Smooth muscle cell (in vitro differentiated cells): ENCODE results near the gene INTS6. TPM values are rescaled to one million over a fixed set of nuclear protein-coding genes. Genes with fewer than 3 reads are reported as not detected.

Experiments
- DNase-seq: peaks from one replicate; lab custom pipeline; 2025; ENCODE audit not compliant: unreplicated experiment; lab: John Stamatoyannopoulos, UW
- H2AFZ ChIP-seq: fragments of 200-600 bp; sonication (generic); 2 replicates; pipeline ENCODE4 v1.6.0; 2016; ENCODE audit warnings: antibody characterized with exemption, low read depth, mild to moderate bottlenecking
- H3F3A ChIP-seq: fragments of 200-600 bp; sonication (generic); 2 replicates; pipeline ENCODE4 v1.6.0; 2017; ENCODE audit warnings: antibody characterized with exemption, low read depth
- H3K27ac ChIP-seq: fragments of 200-600 bp; sonication (generic); 2 replicates; pipeline ENCODE4 v1.5.1; 2016; ENCODE audit warnings: low read depth, mild to moderate bottlenecking
- H3K27me3 ChIP-seq: fragments of 200-600 bp; sonication (generic); 2 replicates; pipeline ENCODE4 v1.6.1; 2016; ENCODE audit warnings: low read depth, mild to moderate bottlenecking
- H3K36me3 ChIP-seq: fragments of 200-600 bp; sonication (generic); 2 replicates; pipeline ENCODE4 v1.5.1; 2016; ENCODE audit warnings: low read depth
- H3K4me1 ChIP-seq: fragments of 200-600 bp; sonication (generic); 2 replicates; pipeline ENCODE4 v1.5.1; 2016; ENCODE audit warnings: low read depth
- H3K4me2 ChIP-seq: fragments of 200-600 bp; sonication (generic); 2 replicates; pipeline ENCODE4 v1.6.0; 2016; ENCODE audit warnings: mild to moderate bottlenecking
- H3K4me3 ChIP-seq: fragments of 200-600 bp; sonication (generic); 2 replicates; pipeline ENCODE4 v1.5.1; 2016; ENCODE audit warnings: mild to moderate bottlenecking
- H3K79me2 ChIP-seq: fragments of 200-600 bp; sonication (generic); 2 replicates; pipeline ENCODE4 v1.6.0; 2016; ENCODE audit warnings: low read depth, mild to moderate bottlenecking
- H3K9ac ChIP-seq: fragments of 200-600 bp; sonication (generic); 2 replicates; pipeline ENCODE4 v1.6.0; 2016; ENCODE audit warnings: low read depth
- H3K9me3 ChIP-seq: fragments of 200-600 bp; sonication (generic); replicated peaks from 2 replicates; pipeline ENCODE4 v1.5.1; 2016; ENCODE audit warnings: low read depth
- H4K20me1 ChIP-seq: fragments of 200-600 bp; sonication (generic); 2 replicates; pipeline ENCODE4 v1.6.0; 2016; ENCODE audit warnings: low read depth
- WGBS: methylation state at CpG from one replicate; pipeline ENCODE4 v1.1.7; 2016; ENCODE audit warnings: low lambda C conversion rate; 5-methylcytosine and 5-hydroxymethylcytosine counted together
- polyA plus RNA-seq: library from polyadenylated mRNA; unstranded; fragments of >200 nt; fragmentation: Nextera tagmentation; extraction: Ambion mirVana; gene quantifications from 2 replicates; pipeline ENCODE4 v1.2.1, GENCODE V29; 2016
- total RNA-seq: library from RNA; depleted of rRNA; stranded (reverse); fragments of >200 nt; gene quantifications from 2 replicates; pipeline ENCODE4 v1.2.3, GENCODE V29; 2014
- TF ChIP-seq, protein P1 (sequence below): fragments of 200-600 bp; sonication (generic); IDR thresholded peaks from 2 replicates; pipeline ENCODE4 v1.5.1; 2017; ENCODE audit warnings: borderline replicate concordance, mild to moderate bottlenecking, antibody characterized with exemption; ENCODE audit not compliant: insufficient read depth, poor library complexity, severe bottlenecking

Gene INTS6
- total and polyA plus RNA-seq, 2 experiments from 2014 or later, result 22.5 to 51.6 TPM

DNA sequence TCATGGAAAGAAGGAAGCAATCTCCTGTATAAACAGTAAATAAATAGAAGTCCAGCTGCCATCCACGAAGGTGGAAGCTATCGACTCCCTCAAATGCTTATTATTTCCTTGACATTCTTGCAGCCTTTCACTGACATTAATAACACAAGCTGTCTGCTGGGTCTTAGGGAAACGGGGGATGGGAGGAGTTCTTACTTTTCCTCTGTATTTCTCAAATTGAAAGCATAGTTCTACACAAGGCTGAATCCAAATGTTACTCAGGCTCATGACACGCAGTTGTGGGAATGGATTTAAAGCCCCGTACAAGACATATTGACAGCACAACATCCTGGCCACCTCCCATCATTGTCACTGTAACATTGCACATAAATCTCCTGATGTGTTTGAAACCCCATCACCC is 109.4 kb downstream of the INTS6 start:
- no peak overlapping the region for H3K9ac ChIP-seq
- H2AFZ ChIP-seq, result no peak overlapping the region
- no peaks in the 10 kb centered on the region for H3K79me2 ChIP-seq
- H3F3A ChIP-seq, result no peaks in the 10 kb centered on the region
- H3K4me2 ChIP-seq, result no peak overlapping the region
- H3K27me3 ChIP-seq, result no peaks in the 10 kb centered on the region
- no peak for DNase-seq
- no peaks in the 10 kb centered on the region for H3K9me3 ChIP-seq
- no peaks in the 10 kb centered on the region for H3K4me1 ChIP-seq
- 93% methylated on average over 5 of the region's 5 CpGs for WGBS
- H3K36me3 ChIP-seq, result no peaks in the 10 kb centered on the region
- H3K4me3 ChIP-seq, result no peak overlapping the region
- TF ChIP-seq, protein P1, sequence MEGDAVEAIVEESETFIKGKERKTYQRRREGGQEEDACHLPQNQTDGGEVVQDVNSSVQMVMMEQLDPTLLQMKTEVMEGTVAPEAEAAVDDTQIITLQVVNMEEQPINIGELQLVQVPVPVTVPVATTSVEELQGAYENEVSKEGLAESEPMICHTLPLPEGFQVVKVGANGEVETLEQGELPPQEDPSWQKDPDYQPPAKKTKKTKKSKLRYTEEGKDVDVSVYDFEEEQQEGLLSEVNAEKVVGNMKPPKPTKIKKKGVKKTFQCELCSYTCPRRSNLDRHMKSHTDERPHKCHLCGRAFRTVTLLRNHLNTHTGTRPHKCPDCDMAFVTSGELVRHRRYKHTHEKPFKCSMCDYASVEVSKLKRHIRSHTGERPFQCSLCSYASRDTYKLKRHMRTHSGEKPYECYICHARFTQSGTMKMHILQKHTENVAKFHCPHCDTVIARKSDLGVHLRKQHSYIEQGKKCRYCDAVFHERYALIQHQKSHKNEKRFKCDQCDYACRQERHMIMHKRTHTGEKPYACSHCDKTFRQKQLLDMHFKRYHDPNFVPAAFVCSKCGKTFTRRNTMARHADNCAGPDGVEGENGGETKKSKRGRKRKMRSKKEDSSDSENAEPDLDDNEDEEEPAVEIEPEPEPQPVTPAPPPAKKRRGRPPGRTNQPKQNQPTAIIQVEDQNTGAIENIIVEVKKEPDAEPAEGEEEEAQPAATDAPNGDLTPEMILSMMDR, result no peak
- H3K27ac ChIP-seq, result no peak overlapping the region
- no peaks in the 10 kb centered on the region for H4K20me1 ChIP-seq

DNA sequence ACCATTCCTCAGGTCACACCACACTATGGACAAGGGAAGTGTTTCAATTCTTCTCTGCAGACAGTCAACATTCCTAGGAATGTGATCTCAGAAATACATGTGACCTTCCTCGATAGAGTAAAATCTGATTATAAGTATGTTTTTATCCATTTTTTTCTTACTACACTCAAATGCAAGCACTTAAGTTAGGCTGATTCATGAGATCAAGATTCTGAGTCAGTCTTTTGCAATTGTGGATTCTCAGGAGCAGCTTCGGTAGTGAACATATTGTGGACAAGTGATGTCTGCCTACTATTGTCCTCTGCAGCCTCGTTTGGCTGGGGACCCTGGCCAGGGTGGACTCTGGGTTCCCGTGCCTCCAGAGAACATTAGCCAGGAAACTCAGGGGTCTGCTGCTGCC is 110.1 kb downstream of the INTS6 start:
- Histone ChIP-seq H2AFZ (no peak overlapping the region), H3K9ac (no peak overlapping the region), H3F3A (no peaks in the 10 kb centered on the region), H3K4me3 (no peak overlapping the region), H3K9me3 (no peaks in the 10 kb centered on the region), H3K4me1 (no peaks in the 10 kb centered on the region), H3K4me2 (no peak overlapping the region), H4K20me1 (no peaks in the 10 kb centered on the region), H3K36me3 (no peaks in the 10 kb centered on the region), H3K27ac (no peak overlapping the region), H3K27me3 (no peaks in the 10 kb centered on the region), H3K79me2 (no peaks in the 10 kb centered on the region)
- DNase-seq, result no peak
- TF ChIP-seq, protein P1, result no peak
- 80% methylated on average over 4 of the region's 4 CpGs for WGBS

DNA sequence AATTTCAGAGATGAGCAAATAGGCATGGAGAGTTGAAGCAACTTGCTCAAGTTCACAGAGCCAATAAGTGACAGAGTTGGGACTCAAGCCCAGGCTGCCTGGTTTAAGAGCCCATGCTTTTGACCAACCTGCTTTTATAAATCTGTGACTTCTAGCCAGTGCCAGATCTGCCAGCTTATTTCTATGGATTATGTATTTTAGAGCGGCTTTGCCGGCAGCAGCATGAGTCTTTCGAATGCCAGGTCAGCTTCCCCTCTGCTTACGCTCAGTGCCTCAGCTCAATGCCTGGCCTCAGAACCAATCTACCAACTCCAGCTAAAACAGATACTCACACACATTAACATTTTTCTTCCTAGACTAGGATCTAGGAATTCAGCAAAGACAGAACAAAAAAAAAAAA is 111.0 kb downstream of the INTS6 start:
- Histone ChIP-seq H4K20me1 (no peaks in the 10 kb centered on the region), H3K4me1 (no peaks in the 10 kb centered on the region), H3K27me3 (no peaks in the 10 kb centered on the region), H3K9me3 (no peaks in the 10 kb centered on the region), H2AFZ (no peak overlapping the region), H3K36me3 (no peaks in the 10 kb centered on the region), H3K4me3 (no peak overlapping the region), H3K79me2 (no peaks in the 10 kb centered on the region), H3K27ac (no peak overlapping the region), H3K9ac (no peak overlapping the region), H3F3A (no peaks in the 10 kb centered on the region), H3K4me2 (no peak overlapping the region)
- 97% methylated on average over 4 of the region's 4 CpGs for WGBS
- TF ChIP-seq, protein P1, result no peak
- DNase-seq, result no peak

DNA sequence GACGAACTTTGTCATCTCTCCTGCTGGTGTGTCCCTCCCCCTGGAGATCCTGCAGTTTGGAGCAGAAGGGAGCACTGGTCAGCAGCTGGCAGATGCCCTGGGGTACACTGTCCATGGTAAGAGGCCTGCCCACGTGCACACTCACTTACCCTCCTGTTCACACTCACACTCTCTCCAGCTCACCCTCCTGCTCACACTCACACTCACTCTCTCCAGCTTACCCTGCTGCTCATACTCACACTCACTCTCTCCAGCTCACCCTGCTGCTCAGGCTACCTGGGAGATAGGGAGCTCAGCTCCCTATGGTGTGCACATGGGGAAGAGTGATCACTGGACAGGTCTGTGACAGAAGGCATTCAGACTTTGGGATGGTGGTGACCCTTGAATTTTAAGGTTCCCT is 111.6 kb downstream of the INTS6 start:
- no peak for DNase-seq
- Histone ChIP-seq H3K9ac (no peak overlapping the region), H3K4me1 (no peaks in the 10 kb centered on the region), H3K9me3 (no peaks in the 10 kb centered on the region), H2AFZ (no peak overlapping the region), H3K79me2 (no peaks in the 10 kb centered on the region), H3K4me2 (no peak overlapping the region), H3K27me3 (no peaks in the 10 kb centered on the region), H3K4me3 (no peak overlapping the region), H4K20me1 (no peaks in the 10 kb centered on the region), H3K27ac (no peak overlapping the region), H3K36me3 (no peaks in the 10 kb centered on the region), H3F3A (no peaks in the 10 kb centered on the region)
- TF ChIP-seq, protein P1, result no peak
- 92% methylated on average over 2 of the region's 2 CpGs for WGBS
